Sigmoid colon (tissue), 4 donors: ENCODE results near the gene SPRED3.

ENCODE experiments used
- EP300 ChIP-seq, 4 donors: sonication (generic); formaldehyde crosslinking; IDR thresholded peaks; one replicate each; pipeline ENCODE4 v1.6.1; 2017; ENCODE audit warnings: antibody characterized with exemption in 4 of 4
- POLR2AphosphoS5 ChIP-seq, 4 donors: sonication (generic); formaldehyde crosslinking; IDR thresholded peaks; one replicate each; pipeline ENCODE4 v1.6.1; 2017; ENCODE audit warnings: antibody characterized with exemption in 4 of 4
- TF ChIP-seq, protein P1 (sequence below), 4 experiments: fragments of 450-650 bp in 3 of 4; fragments of 200-600 bp in 1 of 4; IDR thresholded peaks; one replicate each; pipeline ENCODE4 v1.5.1; 2016 to 2019; ENCODE audit warnings: antibody characterized with exemption in 4 of 4, mild to moderate bottlenecking in 3 of 4, moderate library complexity in 2 of 4

DNA sequence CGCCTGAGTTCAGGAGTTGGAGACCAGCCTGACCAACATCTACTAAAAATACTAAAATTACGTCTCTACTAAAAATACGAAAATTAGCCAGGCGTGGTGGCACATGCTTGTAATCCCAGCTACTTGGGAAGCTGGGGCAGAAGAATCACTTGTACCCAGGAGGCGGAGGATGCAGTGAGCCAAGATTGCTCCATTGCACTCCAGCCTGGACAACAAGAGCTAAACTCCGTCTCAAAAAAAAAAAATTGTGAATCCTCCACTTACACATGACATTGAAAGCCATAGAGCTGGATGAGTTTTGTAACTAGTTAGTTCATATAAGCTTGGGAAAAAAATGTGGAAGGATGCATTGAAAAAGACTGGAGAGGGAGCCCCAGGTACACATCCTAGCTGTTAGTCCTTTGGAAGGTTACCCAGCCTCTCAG is 14.6 kb upstream of the SPRED3 start:
- TF ChIP-seq, protein P1, sequence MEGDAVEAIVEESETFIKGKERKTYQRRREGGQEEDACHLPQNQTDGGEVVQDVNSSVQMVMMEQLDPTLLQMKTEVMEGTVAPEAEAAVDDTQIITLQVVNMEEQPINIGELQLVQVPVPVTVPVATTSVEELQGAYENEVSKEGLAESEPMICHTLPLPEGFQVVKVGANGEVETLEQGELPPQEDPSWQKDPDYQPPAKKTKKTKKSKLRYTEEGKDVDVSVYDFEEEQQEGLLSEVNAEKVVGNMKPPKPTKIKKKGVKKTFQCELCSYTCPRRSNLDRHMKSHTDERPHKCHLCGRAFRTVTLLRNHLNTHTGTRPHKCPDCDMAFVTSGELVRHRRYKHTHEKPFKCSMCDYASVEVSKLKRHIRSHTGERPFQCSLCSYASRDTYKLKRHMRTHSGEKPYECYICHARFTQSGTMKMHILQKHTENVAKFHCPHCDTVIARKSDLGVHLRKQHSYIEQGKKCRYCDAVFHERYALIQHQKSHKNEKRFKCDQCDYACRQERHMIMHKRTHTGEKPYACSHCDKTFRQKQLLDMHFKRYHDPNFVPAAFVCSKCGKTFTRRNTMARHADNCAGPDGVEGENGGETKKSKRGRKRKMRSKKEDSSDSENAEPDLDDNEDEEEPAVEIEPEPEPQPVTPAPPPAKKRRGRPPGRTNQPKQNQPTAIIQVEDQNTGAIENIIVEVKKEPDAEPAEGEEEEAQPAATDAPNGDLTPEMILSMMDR (IDR thresholded peaks at IDR 0.05), result no peak
- TF ChIP-seq POLR2AphosphoS5 (IDR thresholded peaks at IDR 0.05) (no peak), EP300 (IDR thresholded peaks at IDR 0.05) (no peak)
